HepG2 (cell line): ENCODE results near the gene USP30.

Source experiments
- CBFB ChIP-seq: sonication (generic); formaldehyde crosslinking; IDR thresholded peaks from 2 replicates; pipeline ENCODE4 v1.4.0; 2020; ENCODE audit warnings: missing genetic modification reagents
- ELF1 ChIP-seq: sonication (generic); formaldehyde crosslinking; IDR thresholded peaks from 2 replicates; pipeline ENCODE4 v1.4.0; 2020; ENCODE audit warnings: missing genetic modification reagents
- ELK4 ChIP-seq: sonication (generic); formaldehyde crosslinking; IDR thresholded peaks from 2 replicates; pipeline ENCODE4 v1.9.0; 2021; ENCODE audit warnings: missing genetic modification reagents, borderline replicate concordance
- GABPA ChIP-seq, 2 experiments: IDR thresholded peaks; 2 replicates each; pipeline ENCODE4 v1.6.1; 2011 to 2016; ENCODE audit warnings: low read depth in 2 of 2, low read length in 1 of 2, missing biosample characterization in 1 of 2, missing genetic modification characterization in 1 of 2
- NBN ChIP-seq: fragments of 450-650 bp; conservative IDR thresholded peaks from 2 replicates; pipeline ENCODE4 v1.6.1; 2017
- U2AF1 ChIP-seq: fragments of 200-400 bp; formaldehyde crosslinking; optimal IDR thresholded peaks from 2 replicates; pipeline ENCODE3; 2017; ENCODE audit warnings: mild to moderate bottlenecking, low read depth, low read length
- ZNF792 ChIP-seq: IDR thresholded peaks from 2 replicates; pipeline ENCODE4 v1.6.1; 2016

DNA sequence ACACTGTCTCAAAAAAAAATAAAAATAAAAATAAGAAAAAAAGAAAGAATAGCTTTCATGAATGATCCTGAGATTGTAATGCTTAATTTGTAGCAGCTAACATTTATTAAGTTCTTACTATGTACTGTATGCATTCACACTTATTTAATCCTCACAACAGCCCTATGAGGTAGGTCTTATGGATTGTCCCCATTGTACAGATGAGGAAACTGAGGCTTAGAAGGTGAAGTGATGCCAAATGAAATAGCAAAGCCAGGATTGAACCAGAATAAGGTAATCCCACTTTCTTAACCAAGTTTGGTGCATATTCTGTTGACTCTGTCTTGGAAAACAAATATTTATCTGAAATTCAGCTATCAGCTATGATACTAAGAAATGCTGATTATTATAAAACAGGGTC, 2.1 kb downstream of the USP30 start:
- no peak for TF ChIP-seq CBFB (CRISPR knock-in tag)
- TF ChIP-seq ELF1 = no peak
- no peak for TF ChIP-seq U2AF1
- TF ChIP-seq GABPA (IDR thresholded peaks at IDR 0.05; ENCODE audit: low read depth, low read length) = no peak
- no peak for TF ChIP-seq GABPA (CRISPR knock-in tag; IDR thresholded peaks at IDR 0.05; ENCODE audit: low read depth)
- TF ChIP-seq ELK4 (CRISPR knock-in tag) = no peak
- TF ChIP-seq NBN = no peak
- TF ChIP-seq ZNF792 (CRISPR knock-in tag) = no peak
